GM19193 (cell line): ENCODE data around the gene ZNF761.

Source experiments
- POLR2A ChIP-seq: IDR thresholded peaks from 4 replicates; pipeline ENCODE4 v1.6.1; 2011; ENCODE audit not compliant: insufficient read depth, insufficient read length; ENCODE audit errors: extremely low read depth

ZNF761 gene

DNA sequence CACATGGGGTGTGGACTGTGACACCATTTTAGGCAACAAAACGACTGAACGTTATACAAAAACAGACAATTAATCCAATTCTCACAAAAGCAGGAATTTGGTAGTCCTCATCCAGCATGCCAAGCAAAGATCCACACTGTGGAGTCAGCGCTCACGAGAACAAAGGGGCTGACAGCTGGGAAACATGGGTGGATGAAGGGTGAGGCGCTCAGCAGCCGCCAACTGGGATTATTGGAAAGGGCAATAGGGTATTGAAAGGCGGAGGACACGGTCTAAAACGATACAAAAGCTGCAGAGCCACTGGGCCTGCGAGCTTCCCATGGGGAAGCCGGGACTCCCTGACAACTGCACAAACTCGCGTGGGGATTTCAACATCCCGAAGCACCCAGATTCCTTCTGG lies 31.1 kb downstream of the ZNF761 start:
- TF ChIP-seq POLR2A = no peak

DNA sequence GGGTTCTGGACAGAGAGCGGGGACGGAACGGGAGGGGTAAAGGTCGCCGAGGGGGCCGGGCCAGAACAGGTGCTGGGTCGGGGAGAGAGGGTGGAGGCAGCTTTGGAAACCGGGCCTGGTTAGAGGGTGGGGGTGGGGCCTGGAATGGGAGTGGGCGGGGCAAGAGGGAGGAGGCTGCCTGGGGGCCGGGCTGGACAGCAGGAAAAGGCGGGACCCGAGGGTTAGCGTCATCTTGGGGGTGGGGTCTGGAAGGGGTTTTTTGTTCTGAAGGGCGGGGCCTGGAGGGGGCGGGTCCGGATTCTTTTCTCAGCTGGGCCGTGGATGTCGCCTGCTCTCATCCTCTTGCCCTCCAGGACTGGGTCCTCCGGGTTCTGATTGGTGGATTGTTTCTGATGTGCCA lies 31.5 kb downstream of the ZNF761 start:
- TF ChIP-seq POLR2A = no peak

DNA sequence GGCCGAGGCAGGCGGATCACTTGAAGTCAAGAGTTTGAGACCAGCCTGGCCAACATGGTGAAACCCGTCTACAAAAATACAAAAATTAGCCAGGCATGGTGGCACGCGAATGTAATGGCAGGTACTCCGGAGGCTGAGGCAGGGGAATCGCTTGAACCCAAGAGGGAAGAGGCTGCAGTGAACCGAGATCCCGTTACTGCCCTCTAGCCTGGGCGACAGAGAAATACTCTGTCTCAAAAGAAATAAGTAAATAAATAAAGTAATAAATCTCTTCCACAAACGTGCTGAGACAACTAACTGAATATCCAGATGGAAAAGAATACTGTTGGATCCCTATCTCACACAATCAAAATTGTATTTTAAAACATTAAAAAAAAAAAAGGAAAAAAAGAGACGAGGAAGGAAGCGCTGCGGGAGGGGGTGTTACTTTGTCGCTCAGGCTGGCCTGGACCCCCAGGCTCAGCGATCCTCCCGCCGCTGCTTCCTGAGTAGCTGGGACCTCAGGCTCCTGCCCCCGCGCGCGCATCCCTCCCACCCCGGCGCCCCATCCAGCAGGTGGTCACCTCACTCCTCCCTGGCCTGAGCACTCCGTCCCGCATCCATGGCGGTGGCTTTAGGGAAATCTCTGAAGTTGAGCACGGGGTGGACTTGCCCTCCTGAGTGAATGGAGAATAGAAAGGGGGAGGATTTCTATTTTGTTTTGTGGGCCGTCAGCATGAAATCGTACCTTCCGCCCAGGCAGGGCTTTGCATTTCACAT lies 35.1 kb downstream of the ZNF761 start:
- no peak for TF ChIP-seq POLR2A

DNA sequence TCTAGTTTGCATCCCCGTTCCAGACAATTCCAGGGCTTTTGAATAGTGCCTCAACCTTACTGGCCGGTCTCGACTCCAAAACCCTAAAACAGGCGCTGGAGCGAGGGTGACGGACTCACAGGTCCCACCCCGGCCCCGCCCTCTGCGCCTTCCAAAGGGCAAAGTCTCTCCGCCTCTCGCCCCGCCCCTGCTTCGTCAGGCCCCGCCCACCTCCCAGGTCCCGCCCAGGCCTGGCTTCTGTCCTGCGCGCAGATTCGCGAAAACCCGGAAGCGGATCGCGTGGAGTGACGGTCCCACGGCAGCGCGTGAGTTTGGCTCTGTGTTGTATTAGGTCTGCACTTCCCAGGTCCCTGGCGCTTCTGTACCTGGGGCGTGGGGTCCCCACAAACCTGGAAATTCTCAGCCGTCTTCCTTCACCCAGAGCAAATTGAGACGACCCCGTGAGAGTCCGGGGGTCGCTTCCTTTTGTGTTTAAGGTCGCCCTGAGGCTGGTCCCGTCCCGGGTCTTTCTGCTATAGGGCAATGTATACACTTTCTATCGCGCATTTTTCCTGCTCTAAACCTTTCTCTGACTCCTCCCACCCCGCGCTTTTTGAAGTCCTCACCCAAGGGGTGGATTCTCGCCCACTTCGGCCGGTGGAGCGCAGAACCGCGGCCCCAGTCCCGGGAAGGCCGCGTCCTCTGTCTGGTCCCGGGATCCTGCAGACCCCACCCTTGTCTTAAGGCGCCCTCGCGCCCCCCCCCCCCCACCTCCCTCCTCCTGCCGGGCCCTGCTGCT lies 35.9 kb downstream of the ZNF761 start, which contains the start of gene ZNF813:
Gene ZNF813, plus strand, starts transcription at position 249 of the 778 bp plus-strand sequence. CDS start 16,090 bp downstream, outside the sequence.
- TF ChIP-seq POLR2A = peak; percentile 73

DNA sequence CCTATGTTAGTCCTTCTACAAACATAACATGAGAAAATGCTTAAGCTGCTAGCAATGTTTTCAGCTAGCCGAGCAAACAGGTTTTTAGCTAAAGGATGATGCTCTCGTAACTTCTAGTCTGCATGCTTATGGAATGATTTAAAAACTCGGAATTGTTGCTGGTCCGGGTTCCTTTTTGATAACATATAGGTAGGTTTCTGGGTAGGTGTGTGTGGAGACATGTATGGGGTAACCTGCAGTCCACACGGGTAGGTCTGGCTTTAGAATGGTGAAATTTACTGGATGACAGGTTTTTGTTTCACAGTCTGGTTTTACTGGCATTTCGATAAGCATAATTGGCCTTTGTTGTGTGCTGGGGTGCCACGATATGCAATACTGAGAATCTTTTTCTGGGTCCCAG lies 40.1 kb downstream of the ZNF761 start:
- no peak for TF ChIP-seq POLR2A

DNA sequence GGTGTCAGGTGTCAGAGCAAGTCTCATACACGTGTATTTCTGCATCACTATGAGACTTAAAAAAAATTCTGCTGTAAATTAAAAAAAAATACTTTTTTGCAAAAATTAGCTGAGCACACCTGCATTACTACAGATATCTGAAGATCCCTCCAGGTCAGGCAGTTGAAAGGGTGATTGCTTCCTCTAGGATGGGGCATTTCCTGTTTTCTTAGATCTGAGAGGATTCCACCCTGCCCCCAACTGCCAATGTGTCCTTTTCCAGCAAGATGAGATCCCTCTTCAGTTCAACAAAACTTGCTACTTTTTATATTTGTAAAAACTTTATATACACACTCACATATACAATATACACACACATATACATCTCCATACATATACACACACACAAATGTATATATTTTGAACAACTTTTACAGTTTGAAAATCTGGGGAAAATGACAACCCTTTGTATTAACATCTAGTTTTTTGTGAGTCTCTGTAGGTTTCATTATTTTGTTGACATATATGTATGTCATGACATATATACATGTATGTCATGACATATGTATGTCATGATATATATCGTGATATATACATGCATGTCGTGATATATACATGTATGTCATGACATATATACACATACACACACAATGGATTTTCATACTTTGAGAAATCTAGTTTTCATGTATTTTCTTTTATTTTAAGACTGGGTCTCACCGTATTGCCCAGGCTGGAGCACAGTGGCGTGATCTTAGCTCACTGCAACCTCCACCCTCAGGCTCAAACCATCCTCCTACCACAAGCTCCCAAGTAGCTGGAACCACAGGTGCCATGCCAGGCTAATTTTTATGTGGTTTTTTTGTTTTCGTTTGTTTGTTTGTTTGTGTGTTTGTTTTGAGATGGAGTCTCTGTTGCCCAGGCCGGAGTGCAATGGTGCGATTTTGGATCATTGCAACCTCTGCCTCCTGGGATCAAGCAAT lies 53.5 kb downstream of the ZNF761 start:
- no peak for TF ChIP-seq POLR2A

DNA sequence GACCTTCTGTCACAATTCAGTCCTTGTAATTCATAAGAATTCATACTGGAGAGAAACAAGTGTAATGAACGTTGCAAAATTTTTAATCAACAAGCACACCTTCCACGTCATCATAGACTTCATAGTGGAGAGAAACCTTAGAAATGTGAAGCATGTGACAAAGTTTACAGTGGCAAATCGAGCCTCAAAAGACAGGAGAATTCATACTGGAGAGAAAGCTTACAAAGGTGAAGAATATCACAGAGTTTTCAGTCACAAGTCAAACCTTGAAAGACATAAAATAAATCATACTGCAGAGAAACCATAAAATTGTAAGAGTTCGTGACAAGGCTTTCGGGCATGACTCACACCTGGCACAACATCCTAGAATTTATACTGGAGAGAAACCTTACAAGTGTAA lies 60.4 kb downstream of the ZNF761 start:
- no peak for TF ChIP-seq POLR2A

DNA sequence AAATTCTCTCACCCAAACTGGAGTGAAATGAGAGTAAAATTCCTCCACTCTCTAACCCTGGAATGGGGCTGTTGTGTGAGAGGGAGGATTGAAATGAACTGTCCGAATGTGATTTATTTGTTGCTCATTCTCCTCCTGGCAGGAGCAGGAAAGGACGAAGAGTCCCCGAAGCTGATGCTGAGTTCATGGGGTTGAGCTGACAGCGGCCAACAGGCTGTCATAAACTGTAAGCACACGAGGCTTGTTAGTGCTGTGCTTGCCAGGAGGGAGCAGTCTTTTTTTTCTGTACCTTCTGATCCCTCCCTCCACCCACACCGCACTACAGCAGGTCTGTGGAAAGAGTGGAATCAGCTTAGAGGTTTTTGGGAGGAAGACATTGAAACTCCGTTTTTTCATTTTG lies 73.1 kb downstream of the ZNF761 start:
- TF ChIP-seq POLR2A = no peak

DNA sequence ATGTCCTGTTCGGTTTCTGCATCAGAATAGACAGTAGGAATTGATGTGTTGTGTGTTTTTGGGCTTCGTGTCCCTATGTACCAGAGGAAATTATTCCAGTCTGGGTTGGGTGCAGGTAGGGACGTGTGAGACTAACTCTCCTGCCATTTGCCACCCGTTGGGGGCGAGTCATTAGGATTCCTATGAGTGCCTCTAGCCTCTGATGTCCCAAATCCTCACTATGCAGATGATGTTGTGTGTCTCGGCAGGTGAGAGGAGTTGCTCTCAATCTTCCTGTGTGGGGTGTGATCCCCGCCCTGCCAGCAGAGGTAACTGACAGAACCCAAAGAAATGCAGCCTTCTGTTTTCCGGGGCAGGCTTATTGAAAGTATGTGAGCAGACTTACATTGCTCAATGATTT lies 74.9 kb downstream of the ZNF761 start:
- no peak for TF ChIP-seq POLR2A
